Stimulated activated CD8-positive, alpha-beta memory T cell treated with anti-CD3 and anti-CD28 coated beads, Interleukin-15, amount 100 ng/mL, for 24 hours (primary cell): Measurements from ENCODE around the gene SLC15A1.

ENCODE experiments used
- DNase-seq: peaks from one replicate; pipeline ENCODE4 v3.0.0-alpha.2; 2020; ENCODE audit warnings: low read depth

SLC15A1 gene

DNA sequence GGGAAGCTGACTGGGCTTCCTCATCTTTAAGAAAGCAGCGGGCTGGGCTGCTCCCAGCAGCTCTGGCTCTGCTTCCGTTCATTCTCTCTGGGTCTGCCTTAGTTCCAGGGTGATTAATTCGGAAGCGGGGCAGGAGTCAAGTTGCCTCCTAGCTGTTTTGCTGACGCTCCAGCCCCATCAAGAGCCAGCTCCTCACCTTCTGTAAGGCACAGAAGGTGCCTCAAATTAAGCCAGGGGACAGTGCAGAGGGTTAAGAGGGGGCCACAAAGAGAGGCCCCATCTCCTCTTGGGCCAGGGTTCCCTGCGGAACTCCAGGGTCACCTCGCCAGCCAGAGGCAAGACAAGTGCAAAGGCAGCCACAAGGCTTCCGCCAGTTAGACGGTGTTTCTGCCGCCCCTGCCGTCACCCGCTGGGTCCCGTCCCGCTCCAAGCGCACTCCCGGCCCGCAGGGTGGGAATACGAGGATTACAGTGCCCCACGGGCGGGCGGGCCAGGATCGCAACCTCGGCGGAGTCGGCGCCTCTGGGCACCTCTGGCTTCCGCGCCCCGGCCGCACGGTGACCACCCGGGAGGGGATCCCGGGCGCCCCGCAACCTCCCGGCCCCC lies 508 bp downstream of the SLC15A1 start:
- DNase-seq = no peak

- DNase-seq = no peak
Observed at GRCh38 chr13:98751367-98751782, 1.1 kb downstream of the SLC15A1 start.

- no peak for DNase-seq
Observed at GRCh38 chr13:98749501-98749900, 3.0 kb downstream of the SLC15A1 start.

- DNase-seq = no peak
Observed at GRCh38 chr13:98746968-98747367, 5.5 kb downstream of the SLC15A1 start.

DNA sequence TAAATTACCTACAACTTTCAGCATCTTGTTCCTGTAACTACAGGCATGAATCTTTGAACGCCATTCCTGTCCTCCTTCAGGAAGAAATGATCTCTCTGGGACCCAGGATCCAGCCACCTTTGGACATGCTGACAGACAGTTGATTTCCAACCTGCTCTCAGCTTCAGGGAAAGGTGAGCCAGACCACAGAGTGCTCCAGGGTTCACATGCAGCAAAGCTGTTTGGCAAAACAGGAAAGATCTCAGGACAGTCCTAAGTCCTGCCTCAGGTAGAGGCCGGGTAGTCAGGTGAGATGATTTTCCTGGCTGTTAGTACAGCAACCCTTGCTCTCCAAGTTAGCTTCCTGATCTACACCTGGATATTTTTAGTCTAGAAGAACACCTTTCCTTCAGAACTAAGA lies 9.1 kb downstream of the SLC15A1 start:
- no peak for DNase-seq

GRCh38 chr13:98742961-98743360 lies 9.5 kb downstream of the SLC15A1 start:
- no peak for DNase-seq

DNA sequence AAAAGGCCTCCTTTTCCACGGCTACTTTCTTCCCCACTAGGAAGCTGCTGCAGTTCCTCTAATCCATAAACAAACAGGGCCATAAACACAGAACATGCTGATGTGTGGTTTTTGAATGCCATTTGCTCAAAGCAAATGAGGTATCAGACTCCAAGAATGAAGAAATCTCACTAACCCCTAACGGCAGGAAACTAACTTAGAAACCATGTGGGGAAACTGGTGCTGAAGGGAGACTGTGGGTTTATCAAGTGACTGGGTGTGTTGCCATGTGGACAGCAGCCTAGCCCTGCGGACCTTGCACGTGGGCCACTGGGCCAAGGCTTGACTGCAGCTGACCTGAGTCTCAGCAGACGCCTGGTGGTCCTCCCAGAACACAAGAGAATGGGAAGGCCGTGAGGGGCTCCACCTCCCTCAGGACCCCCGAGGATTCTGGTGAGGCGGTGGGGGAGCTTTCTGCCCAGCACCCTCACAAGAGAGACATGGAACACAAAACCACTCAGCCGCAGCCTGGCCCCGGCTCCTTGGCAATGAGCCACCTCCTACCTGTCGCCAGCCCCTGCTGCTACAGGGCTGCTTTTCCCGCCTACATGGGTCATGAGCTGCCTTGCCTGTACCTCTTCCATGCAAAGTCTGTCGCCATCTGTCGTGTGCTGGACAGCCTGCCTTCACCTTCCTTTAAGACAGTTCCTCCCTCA lies 10.6 kb downstream of the SLC15A1 start:
- DNase-seq = no peak

DNA sequence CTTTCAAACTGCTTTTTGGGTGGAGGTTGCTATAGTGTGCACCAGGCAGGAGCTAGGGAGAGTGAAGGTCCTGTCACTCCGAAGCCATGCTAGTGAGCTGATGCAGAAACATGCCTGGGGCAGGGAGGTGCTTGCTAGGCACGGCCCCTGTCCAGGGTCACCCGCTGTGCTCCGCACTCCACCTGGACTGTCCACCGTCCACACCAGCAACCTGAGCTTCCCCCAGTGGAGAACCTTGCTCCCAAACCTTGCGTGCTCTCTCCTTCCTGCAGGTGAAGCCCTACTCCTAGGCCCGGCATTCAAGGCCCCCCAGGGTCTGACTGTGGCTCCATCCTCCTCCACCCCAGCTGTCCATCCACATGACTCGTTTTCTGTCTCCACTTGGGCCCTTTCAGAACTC lies 12.3 kb downstream of the SLC15A1 start:
- DNase-seq = no peak

- DNase-seq = no peak
Observed at GRCh38 chr13:98738993-98739392, 13.5 kb downstream of the SLC15A1 start.

DNA sequence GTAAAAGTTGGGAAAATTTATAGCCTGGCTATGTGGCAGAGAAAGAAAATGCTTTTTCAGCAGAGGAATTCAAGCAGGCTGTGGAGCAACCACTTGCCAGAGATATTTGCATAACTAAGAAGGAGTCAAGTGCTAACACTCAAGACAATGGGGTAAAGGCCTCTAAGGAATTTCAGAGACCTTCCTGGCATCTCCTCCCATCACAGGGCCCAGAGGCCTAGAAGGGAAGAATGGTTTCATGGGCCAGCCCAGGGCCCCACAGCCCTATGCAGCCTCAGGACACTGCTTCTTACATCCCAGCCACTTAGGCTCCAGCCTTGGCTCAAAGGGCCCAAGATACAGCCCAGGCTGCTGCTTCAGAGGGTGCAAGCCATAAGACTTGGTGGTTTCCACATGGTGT lies 14.3 kb downstream of the SLC15A1 start:
- no peak for DNase-seq

DNA sequence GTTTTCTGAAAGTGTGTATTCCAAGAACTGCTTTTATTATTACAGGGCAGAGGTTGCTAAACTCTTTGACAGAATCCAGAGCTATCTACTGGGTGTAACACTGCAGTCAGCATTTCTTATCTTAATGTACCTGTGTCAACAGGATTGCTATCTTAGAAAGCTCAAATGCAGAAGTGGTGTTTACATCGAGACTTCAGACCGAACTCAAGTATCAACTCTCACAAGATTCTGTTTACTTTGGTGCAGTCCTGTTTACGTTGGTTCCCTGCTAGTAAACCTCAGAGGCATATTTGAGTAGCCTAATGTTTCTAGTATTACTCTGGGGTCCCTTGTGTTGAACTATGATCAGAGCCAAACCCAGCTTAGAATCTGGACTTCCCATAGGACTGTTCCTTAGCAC lies 20.5 kb downstream of the SLC15A1 start:
- no peak for DNase-seq

- no peak for DNase-seq
Observed at GRCh38 chr13:98731038-98731437, 21.4 kb downstream of the SLC15A1 start.

GRCh38 chr13:98730441-98730840 lies 22.0 kb downstream of the SLC15A1 start:
- DNase-seq = no peak

DNA sequence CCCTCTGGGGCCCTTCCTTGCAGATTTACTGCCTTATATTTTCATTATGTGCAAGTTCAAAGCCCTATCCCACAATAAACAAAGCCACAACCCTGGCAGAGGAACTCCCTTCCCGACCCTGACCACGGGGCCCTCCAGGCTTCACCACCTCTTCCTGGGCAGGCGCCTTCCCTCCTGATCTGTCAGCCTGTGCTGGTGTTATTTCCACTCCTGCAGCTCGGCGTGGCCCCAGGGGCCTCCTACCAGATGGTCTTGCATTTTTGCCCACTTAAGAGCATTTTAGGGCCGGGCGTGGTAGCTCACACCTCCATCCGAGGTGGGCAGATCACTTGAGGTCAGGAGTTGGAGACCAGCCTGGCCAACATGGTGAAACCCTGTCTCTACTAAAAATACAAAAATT lies 22.8 kb downstream of the SLC15A1 start:
- DNase-seq = no peak

DNA sequence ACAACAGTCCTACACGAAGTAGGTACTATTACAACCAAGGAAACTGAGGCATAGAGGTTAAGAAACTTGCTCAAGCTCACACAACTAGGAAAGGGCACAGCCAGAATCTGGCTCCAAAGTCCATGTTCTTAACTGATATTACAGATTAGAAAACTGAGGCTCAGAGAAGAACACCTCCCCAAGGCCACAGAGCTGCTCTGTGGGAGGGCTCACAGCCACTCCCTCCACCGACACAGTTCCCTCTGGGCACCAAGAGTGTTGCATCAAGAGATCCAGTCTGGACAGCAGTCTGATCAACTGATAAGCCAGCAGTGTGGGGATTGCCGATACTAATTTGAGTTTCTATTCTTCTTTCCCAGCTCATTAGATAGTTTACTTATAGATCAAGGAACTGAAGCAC lies 29.5 kb downstream of the SLC15A1 start:
- DNase-seq = no peak

DNA sequence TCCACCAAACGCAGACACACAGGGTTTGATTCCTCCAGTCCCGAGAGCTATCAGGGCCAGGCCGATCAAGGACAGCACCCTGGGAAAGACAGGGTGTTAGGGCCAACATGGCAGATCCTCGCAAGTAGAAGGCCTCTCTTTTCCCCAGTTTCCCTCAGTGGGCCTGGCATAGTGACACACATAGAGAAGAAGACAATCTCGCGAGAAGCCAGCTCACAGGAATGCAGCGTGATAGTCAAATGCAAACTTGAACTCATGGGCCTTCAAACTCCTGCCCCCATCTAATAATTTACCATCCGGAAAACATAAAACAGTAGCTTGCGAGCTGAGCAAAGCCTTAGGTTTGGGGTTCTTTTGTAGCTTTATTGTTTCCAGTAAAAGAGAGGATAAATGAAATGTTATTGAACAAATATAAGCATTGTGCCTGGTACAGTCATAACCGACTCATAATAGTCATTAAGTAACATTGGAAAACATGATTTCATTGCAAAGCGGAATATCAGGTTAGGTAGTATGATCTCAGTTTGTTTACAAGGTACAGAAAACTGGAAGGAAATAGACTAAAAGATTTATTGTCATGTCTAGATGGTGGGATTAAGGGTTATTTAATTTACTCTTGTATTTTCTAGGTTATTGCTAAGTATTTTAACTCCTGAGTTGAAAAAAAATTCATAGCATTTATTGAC lies 30.5 kb downstream of the SLC15A1 start:
- no peak for DNase-seq

DNA sequence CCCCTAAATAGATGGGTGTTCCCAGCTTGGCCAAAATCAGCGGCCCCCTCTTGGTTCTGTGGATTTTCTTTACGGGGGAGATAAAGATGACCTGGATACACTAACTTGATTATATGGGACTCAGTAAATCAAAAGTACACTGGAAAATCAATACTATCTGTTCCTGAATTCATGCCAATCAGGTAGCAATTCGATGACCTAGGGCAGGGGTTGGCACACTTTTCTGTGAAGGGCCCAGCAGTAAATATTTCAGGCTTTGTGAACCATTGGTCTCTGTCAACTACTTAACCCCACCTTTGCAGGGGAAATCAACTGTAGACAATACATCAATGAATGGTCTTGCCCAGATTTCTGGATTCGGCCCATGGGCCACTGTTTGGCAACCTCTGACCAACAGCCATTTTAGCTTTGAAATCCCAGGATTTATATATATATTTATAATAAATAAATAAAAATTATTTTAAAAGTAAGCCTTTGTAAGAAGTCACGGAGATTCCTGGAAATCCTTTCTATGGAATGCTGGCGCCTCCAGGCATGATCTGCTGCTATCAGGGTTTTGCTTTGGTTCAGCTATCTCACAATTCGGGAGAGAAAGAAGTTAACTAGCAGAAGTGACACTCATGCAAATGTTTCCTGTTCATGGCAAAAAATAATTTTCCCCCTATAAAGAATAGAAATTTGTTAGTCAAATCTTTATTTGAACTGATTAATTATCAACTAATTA lies 32.8 kb downstream of the SLC15A1 start:
- no peak for DNase-seq

GRCh38 chr13:98717891-98718290 lies 34.6 kb downstream of the SLC15A1 start:
- no peak for DNase-seq

- DNase-seq = no peak
Observed at GRCh38 chr13:98717256-98717655, 35.2 kb downstream of the SLC15A1 start.

DNA sequence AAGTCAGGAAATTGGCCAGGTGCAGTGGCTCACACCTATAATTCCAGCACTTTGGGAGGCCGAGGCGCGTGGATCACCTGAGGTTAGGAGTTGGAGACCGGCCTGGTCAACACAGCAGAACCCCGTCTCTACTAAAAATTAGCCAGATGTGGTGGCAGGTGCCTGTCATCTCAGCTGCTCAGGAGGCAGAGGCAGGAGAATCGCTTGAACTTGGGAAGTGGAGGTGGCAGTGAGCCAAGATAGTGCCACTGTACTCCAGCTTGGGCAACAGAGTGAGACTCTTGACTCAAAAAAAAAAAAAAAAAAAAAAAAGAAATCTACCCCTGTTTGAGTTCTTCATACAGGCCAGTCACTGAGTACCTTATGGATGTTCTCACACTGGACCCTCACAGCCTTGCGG lies 42.0 kb downstream of the SLC15A1 start:
- DNase-seq = no peak

GRCh38 chr13:98707281-98707999 lies 45.0 kb downstream of the SLC15A1 start:
- DNase-seq = no peak

GRCh38 chr13:98706446-98707110 lies 45.9 kb downstream of the SLC15A1 start:
- DNase-seq = no peak
